Esophagus mucosa (tissue), 1 donor: ENCODE measurements around the gene JAM2. TPM values are rescaled to one million over a fixed set of nuclear protein-coding genes. Genes with fewer than 3 reads are reported as not detected.

Experiments used
- total RNA-seq: library from RNA; stranded (reverse); gene quantifications from one replicate; pipeline ENCODE4 v1.2.4, GENCODE V29; 2023
- donor health status: DM: yes; HTN: yes; CAD: no.

The JAM2 gene
- total RNA-seq, 1 donor from 2014 or later = 4.3 TPM

Other genes with a start within 250 kb of the JAM2 start
- gene MRPL39, start 31.8 kb upstream of the JAM2 start, total RNA-seq = 29.8 TPM
- 121 TPM for gene ATP5PF, start 95.6 kb downstream of the JAM2 start, total RNA-seq
- gene GABPA, start 95.7 kb downstream of the JAM2 start, total RNA-seq = 16.0 TPM